ENCODE results near the gene SETBP1.

Gene SETBP1

DNA sequence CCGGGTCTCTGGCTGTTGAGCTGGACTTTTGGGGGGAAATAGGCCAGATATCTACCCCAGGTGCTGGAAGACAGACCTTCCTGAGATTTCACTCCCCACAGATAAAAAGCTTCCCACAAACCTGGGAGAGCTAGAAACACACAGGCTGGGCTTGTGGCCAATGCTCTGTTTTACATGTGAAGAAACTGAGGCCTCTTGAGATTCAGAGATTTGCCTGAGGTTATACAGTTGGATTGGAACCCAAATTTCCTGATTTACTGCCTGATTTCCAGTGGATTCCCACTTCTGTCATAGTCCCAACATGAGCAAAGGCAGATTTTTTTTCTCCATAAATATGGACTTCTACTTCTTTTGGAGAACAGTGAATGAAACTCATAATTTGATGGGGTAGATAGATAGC is 360.2 kb downstream of the SETBP1 start:
- DNase-seq: no peak

DNA sequence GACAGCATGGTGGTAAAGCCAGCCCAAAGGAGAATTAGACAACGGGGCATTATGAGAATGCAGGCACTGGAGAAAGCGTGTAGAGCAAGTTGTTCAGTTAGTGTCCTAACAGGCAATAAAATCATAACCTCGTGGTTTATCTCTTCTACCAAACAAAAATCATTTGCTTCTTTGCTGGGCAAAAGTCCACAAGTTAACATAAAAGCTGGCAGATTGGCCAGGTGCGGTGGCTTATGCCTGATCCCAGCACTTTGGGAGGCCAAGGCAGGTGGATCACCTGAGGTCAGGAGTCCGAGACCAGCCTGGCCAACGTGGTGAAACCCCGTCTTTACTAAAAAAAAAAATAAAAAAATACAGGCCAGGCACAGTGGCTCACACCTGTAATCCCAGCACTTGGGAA is 364.1 kb downstream of the SETBP1 start:
- no peak for DNase-seq

DNA sequence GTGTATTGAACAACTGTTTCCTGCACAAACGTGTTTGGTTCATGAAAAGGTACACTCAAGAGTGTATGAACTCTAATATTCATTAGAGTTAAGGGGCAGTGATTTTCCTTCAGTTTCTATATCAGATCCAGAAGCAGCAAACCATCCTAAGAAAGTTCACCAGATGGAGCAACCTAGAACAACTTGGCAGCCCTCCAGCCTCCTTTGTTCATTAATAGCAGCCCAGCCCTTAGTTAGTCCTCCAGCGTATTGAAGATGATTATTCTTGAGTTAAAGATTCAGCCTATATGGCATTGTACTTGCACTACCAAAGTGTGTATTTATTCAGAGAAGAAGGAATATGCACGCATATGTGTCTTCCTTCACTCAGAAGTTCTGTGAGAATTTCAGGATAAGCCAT is 365.5 kb downstream of the SETBP1 start:
- peak in 1 of 14 donors; percentile 13 for DNase-seq

DNA sequence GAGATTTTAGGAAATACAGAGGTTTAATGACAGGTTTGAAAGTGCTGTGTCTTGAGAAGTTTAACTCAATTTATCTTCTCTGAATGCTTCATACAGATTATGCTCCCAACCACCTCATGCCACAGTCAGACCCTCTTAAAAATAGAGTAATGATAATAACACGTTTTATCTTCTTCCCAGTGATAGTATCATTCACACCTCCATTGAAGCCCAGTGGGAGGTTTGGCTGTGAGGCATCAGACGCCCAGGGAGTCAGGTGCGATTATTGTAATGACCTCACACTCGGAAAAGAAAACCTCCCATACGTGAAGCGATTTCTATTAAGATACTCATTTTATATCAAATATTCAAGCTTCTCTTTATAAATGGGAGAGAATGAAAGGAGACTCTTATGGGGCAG is 366.3 kb downstream of the SETBP1 start:
- DNase-seq: no peak

GRCh38 chr18:45049578-45050319 is 369.1 kb downstream of the SETBP1 start:
- DNase-seq: no peak

GRCh38 chr18:45050712-45051601 is 370.3 kb downstream of the SETBP1 start:
- no peak for DNase-seq

- no peak for DNase-seq
Observed at GRCh38 chr18:45054636-45055035, 373.9 kb downstream of the SETBP1 start.

GRCh38 chr18:45055811-45056210 is 375.1 kb downstream of the SETBP1 start:
- DNase-seq: no peak

GRCh38 chr18:45056926-45057325 is 376.2 kb downstream of the SETBP1 start:
- DNase-seq: no peak

- no peak for DNase-seq
Observed at GRCh38 chr18:45057955-45058600, 377.4 kb downstream of the SETBP1 start.

GRCh38 chr18:45059695-45060094 is 379.0 kb downstream of the SETBP1 start:
- no peak for DNase-seq

DNA sequence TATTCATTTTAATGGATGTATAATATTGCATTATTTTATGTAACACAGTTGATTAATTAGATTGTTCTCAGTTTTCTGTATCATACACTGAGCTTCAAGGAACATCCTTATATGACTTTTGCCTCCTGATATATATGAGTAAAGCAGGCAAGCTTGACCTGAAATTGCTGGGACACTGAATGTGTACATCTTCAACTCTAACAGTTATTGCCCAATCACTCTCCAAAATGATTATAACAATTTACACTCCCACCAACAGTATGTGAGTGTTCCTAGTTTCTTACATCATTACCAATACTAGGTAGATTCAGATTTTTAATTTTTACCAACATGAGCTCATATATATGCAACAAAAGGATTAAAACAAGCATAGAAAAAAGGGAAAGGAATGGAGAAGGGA is 379.4 kb downstream of the SETBP1 start:
- DNase-seq: no peak

DNA sequence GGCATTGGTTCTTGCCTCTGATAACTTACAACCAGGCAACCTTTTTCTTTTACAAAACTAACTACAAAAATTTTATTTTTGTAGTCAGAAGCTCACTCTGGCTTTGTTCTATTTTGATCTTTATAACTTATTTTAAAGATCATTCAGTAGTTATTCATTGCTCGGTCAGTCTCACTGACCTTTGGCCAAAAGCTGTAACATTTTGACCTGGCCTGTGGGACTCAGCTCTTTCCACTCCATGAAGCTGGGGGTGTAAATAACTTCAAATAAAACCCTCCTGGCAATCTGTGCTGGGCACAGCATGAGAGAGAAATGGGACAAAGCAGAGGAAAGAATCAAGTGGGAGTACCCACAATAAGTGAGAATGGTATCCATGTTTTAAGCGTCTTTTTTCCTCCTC is 380.7 kb downstream of the SETBP1 start:
- DNase-seq: no peak

DNA sequence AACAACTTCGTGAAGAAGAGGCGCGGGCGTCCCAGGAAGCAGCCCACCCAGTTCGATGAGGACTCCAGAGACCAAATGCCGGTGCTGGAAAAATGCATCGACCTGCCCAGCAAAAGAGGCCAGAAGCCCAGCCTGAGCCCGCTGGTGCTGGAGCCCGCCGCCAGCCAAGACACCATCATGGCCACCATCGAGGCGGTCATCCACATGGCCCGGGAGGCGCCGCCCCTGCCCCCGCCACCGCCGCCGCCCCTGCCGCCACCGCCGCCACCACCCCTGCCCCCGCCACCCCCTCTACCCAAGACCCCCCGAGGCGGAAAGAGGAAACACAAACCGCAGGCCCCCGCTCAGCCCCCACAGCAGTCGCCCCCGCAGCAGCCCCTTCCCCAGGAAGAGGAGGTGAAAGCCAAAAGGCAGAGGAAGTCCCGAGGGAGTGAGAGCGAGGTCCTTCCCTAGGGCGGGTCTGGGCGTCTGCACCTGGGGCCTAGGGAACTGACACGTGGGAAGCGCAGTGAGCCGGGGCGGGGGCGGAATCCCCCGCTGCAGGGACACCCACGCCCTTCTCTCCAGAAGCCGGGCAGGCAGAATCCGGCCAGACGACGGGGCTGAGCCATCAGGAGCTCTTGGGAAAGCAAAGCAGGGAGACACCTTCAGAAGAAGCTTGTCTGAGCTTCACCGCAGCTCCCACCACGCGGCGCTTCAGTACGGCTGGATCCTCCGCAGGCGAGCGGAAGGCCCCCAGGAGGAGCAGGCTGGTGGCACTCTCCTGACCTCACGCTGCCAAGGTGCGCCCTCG is 382.8 kb downstream of the SETBP1 start:
- DNase-seq: no peak

DNA sequence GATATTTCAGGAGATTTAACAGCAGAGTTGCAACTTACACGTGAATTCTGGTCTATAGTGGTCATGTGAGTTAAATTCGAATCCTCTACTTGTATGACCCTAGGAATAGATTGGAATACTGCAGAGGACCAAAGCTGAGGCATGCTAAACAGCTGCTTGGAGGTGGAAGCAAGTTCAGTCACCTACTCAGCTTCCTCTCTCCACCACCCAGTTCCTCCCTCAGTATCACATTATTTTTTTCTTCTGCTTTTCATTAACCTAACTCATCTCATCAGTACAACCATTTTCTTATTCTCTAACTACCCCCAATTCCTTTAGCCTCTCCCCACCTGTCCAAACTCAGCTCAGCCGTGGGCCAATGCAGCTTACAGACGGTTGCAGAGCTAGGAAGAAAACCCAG is 385.5 kb downstream of the SETBP1 start:
- DNase-seq: no peak

DNA sequence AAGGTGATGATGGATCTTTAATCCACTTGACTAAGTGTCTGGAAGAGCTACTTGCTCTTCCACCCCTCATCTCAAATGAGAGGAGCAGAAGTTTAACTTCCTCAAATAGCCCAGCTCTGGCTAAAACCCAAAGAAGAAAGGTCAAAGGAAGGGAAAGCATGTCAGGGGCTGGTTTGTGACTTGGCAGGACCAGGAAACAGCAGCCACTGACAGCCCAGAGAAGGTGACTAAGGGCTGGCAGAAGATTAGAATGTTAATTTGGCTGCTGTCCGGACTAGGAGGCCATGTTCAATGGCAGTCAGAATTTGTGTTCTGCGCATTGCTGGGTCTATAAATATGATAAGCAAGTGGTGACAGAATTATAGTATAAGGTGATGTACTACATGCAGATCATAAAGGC is 386.2 kb downstream of the SETBP1 start:
- DNase-seq: peak in 2 of 14 donors; percentile 2 to 3

DNA sequence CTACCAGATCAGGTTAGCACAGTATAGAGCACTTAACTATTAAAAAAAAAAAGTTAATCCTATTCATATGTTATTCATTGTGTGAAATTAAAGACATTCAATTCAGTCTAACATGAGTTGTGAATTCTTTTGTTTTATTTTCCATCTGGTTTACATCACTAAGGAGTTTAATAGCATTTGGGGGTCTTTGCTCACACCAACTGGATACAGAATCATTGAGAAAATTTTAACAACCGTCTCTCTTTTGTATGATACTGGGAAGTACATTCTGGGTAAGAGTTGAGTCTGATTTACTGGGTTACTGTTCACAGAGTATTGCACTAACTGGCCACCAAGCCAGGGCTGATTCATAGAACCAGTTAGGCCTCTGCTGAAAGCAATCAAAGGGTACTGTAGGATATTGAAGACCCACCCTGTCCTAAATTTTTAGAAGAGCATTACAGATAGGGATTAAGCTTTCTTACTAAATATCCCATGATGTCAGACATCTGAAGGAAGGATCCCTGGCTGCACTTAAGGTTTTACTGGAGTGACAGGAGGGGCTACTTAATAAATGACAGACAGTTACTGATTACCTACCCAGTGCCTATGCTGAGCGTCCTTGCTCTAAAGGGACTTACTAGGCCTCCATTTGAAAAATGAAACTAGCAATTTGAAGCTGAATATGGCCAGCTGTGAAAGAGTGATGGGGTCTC is 387.9 kb downstream of the SETBP1 start:
- no peak for DNase-seq

- DNase-seq: no peak
Observed at GRCh38 chr18:45069546-45069945, 388.9 kb downstream of the SETBP1 start.

GRCh38 chr18:45071956-45072355 is 391.3 kb downstream of the SETBP1 start:
- DNase-seq: no peak

DNA sequence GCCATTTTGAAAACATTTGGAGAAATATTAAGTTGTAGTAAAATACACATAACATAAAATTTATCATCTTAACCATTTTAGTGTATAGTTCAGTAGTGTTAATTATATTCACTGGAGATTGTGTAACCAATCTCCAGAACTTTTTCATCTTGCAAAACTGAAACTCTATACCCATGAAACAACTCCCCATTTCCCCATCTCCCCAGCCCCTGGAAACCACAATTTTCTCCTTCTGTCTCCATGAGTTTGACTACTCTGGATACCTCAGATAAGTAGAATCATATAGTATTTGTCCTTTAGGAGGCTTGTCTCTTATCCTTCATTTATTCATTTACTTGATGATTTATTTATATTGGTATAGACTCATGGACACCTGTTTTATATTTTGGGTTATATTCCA is 392.9 kb downstream of the SETBP1 start:
- DNase-seq: no peak

GRCh38 chr18:45081566-45082181 is 401.0 kb downstream of the SETBP1 start:
- DNase-seq: no peak
